Loucy (cell line): ENCODE measurements around the gene AGMAT.
A peak's percentile ranks its signal among the peaks of the same experiment; 100 is the strongest.

Experiments
- H2AFZ ChIP-seq: fragments of 200-600 bp; sonication (generic); 2 replicates; pipeline ENCODE4 v1.6.0; 2016; ENCODE audit warnings: antibody characterized with exemption, mild to moderate bottlenecking, low read length, moderate library complexity
- H3F3A ChIP-seq: fragments of 200-600 bp; 2 replicates; pipeline ENCODE4 v1.6.0; 2016; ENCODE audit warnings: antibody characterized with exemption, low read depth, mild to moderate bottlenecking
- H3K27me3 ChIP-seq: fragments of 200-600 bp; sonication (generic); 2 replicates; pipeline ENCODE4 v1.6.1; 2014; ENCODE audit warnings: low read length, mild to moderate bottlenecking; ENCODE audit not compliant: insufficient read depth, poor library complexity, severe bottlenecking
- H3K36me3 ChIP-seq: fragments of 200-600 bp; sonication (generic); 2 replicates; pipeline ENCODE4 v1.6.1; 2016; ENCODE audit warnings: low read length; ENCODE audit not compliant: insufficient read depth
- H3K4me1 ChIP-seq: fragments of 200-600 bp; sonication (generic); 2 replicates; pipeline ENCODE4 v1.5.1; 2014; ENCODE audit warnings: low read length, mild to moderate bottlenecking; ENCODE audit not compliant: insufficient read depth, poor library complexity, severe bottlenecking
- H3K4me2 ChIP-seq: fragments of 200-600 bp; sonication (generic); 2 replicates; pipeline ENCODE4 v1.6.0; 2014; ENCODE audit warnings: antibody characterized with exemption, low read length, low read depth, mild to moderate bottlenecking; ENCODE audit not compliant: poor library complexity, severe bottlenecking
- H3K4me3 ChIP-seq: fragments of 200-600 bp; sonication (generic); 2 replicates; pipeline ENCODE4 v1.5.1; 2014; ENCODE audit warnings: low read length, mild to moderate bottlenecking, mixed read lengths; ENCODE audit not compliant: poor library complexity, severe bottlenecking
- H3K79me2 ChIP-seq: fragments of 200-600 bp; sonication (generic); 2 replicates; pipeline ENCODE4 v1.6.1; 2014; ENCODE audit warnings: low read length; ENCODE audit not compliant: insufficient read depth
- H3K9ac ChIP-seq: fragments of 200-600 bp; sonication (generic); 2 replicates; pipeline ENCODE4 v1.6.0; 2014; ENCODE audit warnings: mild to moderate bottlenecking, low read depth, low read length, moderate library complexity; ENCODE audit not compliant: poor library complexity, severe bottlenecking
- H3K9me2 ChIP-seq: fragments of 200-600 bp; sonication (generic); replicated peaks from 2 replicates; pipeline ENCODE4 v1.6.1; 2016; ENCODE audit warnings: low read depth, low read length, mixed read lengths
- H3K9me3 ChIP-seq: fragments of 200-600 bp; sonication (generic); 2 replicates; pipeline ENCODE4 v1.6.1; 2014; ENCODE audit warnings: mild to moderate bottlenecking, antibody characterized with exemption, low read length, low read depth; ENCODE audit not compliant: insufficient read depth
- H4K20me1 ChIP-seq: fragments of 200-600 bp; sonication (generic); 2 replicates; pipeline ENCODE4 v1.6.0; 2014; ENCODE audit warnings: antibody characterized with exemption, low read length, mild to moderate bottlenecking; ENCODE audit not compliant: insufficient read depth, poor library complexity, severe bottlenecking
- EZH2phosphoT487 ChIP-seq: fragments of 200-600 bp; IDR thresholded peaks from 2 replicates; pipeline ENCODE4 v1.6.1; 2018; ENCODE audit warnings: antibody characterized with exemption, mild to moderate bottlenecking, moderate library complexity, borderline replicate concordance
- TF ChIP-seq, protein P1 (sequence below): fragments of 200-600 bp; sonication (generic); conservative IDR thresholded peaks from 2 replicates; pipeline ENCODE4 v1.5.1; 2014; ENCODE audit warnings: mild to moderate bottlenecking, antibody characterized with exemption, low read length

The AGMAT gene

DNA sequence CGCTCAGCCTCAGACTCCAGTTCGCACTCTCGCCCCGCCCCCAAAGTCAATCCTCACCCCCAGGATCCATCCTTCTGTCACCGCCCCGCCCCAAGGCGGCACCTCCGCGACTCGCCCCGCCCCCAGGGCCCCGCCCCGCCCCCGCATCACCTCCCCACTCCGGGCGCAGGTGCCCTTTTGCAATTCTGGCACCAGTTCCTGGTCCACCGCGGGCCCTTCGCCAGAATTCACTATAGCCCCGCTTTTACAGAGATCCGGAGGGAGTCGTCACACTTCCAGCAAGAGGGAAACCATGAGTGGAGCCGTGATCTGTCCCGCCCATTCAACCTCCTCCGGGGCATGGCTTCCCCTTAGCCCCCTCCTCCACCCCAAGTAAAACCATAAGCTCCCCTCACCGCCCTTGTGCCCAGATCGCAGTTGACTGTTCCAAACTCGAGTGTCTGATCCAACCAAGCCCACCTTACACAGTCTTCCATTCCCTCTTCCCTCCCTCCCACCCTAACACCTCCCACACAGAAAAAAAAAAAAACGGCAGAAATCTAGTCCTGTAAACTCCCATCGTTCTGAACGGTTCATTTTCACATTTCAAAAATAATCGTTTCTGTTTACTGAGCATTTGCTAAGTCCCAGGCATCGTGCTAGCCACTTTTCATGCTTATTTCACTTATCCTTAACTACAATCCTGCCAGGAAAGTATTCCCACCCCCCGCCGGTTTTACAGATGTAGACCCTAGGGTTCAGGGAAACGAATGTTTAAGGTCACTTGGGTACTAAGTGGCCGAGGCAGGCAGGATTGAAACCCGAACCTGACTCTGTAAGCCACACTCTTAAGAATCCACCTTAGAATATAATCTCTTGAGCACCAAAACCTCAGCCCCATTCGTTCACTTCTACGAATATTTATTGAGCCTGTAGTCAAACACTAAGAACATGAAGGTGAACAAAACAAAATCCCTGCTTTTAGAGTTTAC lies 59.5 kb downstream of the AGMAT start:
- Histone ChIP-seq H3K79me2 (peaks cover 31% of the 10 kb centered on the region), H3K9me2 (no peaks in the 10 kb centered on the region), H2AFZ (peak overlapping the region; percentile 90), H3K9me3 (no peaks in the 10 kb centered on the region), H3K4me2 (peak overlapping the region; percentile 76), H3K27me3 (no peaks in the 10 kb centered on the region), H3K4me3 (peak overlapping the region; percentile 79), H3K4me1 (peaks cover 37% of the 10 kb centered on the region), H3F3A (peaks cover 7% of the 10 kb centered on the region; the same call in 1 of the 2 replicates), H3K9ac (peak overlapping the region; percentile 51), H4K20me1 (peaks cover 4% of the 10 kb centered on the region), H3K36me3 (no peaks in the 10 kb centered on the region)
- TF ChIP-seq, protein P1, sequence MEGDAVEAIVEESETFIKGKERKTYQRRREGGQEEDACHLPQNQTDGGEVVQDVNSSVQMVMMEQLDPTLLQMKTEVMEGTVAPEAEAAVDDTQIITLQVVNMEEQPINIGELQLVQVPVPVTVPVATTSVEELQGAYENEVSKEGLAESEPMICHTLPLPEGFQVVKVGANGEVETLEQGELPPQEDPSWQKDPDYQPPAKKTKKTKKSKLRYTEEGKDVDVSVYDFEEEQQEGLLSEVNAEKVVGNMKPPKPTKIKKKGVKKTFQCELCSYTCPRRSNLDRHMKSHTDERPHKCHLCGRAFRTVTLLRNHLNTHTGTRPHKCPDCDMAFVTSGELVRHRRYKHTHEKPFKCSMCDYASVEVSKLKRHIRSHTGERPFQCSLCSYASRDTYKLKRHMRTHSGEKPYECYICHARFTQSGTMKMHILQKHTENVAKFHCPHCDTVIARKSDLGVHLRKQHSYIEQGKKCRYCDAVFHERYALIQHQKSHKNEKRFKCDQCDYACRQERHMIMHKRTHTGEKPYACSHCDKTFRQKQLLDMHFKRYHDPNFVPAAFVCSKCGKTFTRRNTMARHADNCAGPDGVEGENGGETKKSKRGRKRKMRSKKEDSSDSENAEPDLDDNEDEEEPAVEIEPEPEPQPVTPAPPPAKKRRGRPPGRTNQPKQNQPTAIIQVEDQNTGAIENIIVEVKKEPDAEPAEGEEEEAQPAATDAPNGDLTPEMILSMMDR, result no peak
- TF ChIP-seq EZH2phosphoT487, result no peak

DNA sequence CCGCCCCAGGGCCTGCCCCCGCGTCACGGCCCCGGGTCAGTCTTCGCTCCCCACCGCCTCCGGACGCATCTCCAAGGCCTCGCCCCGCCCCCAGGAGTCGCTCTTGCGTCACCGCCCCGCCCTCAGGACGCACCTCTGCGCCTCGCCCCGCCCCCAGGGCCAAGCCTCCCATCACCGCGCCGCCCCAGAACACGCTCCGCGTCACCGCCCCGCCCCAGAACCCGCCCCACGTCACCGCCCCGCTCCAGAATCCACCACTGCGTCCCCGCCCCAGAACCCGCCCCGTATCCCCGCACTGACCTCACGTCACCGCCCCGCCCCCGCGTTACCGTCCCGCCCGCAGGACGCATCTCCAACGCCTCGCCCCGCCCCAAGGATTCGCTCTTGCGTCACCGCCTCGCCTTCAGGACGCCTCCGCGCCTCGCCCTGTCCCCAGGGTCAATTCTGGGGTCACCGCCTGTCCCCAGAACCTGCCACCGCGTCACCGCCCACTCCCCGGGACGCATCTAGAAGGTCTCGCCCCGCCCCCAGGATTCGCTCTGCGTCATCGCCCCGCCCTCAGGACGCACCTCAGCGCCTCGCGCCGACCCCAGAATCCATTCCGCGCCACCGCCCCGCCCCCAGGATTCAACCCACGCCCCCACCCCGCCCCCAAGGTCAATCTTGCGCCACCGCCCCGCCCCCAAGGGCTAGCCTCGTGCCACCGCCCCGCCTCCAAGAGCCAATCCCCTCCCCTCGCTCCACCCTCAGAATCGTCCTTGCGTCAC lies 60.4 kb downstream of the AGMAT start:
- no peak overlapping the region for H3K4me2 ChIP-seq
- H3K4me3 ChIP-seq, result peak overlapping the region; percentile 96
- H3K9me2 ChIP-seq, result no peaks in the 10 kb centered on the region
- H3K27me3 ChIP-seq, result no peaks in the 10 kb centered on the region
- H3K9ac ChIP-seq, result peak overlapping the region; percentile 87
- peaks cover 7% of the 10 kb centered on the region; the same call in 1 of the 2 replicates for H3F3A ChIP-seq
- TF ChIP-seq, protein P1, result no peak
- no peak for TF ChIP-seq EZH2phosphoT487
- no peaks in the 10 kb centered on the region for H3K36me3 ChIP-seq
- H3K79me2 ChIP-seq, result peaks cover 31% of the 10 kb centered on the region
- peaks cover 37% of the 10 kb centered on the region for H3K4me1 ChIP-seq
- H3K9me3 ChIP-seq, result no peaks in the 10 kb centered on the region
- peak overlapping the region; percentile 98 for H2AFZ ChIP-seq
- peaks cover 4% of the 10 kb centered on the region for H4K20me1 ChIP-seq

DNA sequence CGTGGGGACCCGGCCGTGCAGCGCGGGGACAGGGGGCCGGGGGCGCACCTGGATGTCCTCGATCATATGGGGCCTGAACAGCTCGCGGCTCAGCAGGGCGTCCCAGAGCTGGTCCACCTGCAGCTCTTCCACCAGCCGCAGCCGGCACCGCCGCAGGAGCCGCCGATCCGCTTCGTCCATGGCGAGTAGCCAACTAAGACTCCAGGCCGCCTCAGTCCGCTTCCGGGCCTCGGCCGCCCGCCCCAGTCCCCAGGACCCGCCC lies 60.9 kb downstream of the AGMAT start, which contains the start of gene CASP9:
Gene CASP9 (minus strand): TSS at position 195 of the 262 bp plus-strand sequence. CDS start 15 bp downstream, at position 180.
- H3K4me1 ChIP-seq, result peaks cover 37% of the 10 kb centered on the region
- H3K4me2 ChIP-seq, result peak within 1 kb of the TSS; percentile 97
- peaks cover 7% of the 10 kb centered on the region; the same call in 1 of the 2 replicates for H3F3A ChIP-seq
- H4K20me1 ChIP-seq, result peaks cover 4% of the 10 kb centered on the region
- H3K36me3 ChIP-seq, result no peaks in the 10 kb centered on the region
- H3K9ac ChIP-seq, result peak within 1 kb of the TSS; percentile 87
- peaks cover 31% of the 10 kb centered on the region for H3K79me2 ChIP-seq
- no peaks in the 10 kb centered on the region for H3K27me3 ChIP-seq
- H3K9me3 ChIP-seq, result no peaks in the 10 kb centered on the region
- H2AFZ ChIP-seq, result peak within 1 kb of the TSS; percentile 98
- TF ChIP-seq, protein P1, result no peak
- TF ChIP-seq EZH2phosphoT487, result no peak
- H3K9me2 ChIP-seq, result no peaks in the 10 kb centered on the region
- peak within 1 kb of the TSS; percentile 96 for H3K4me3 ChIP-seq
